Duodenal mucosa (tissue), 2 donors: ENCODE data around the gene TMEM94.
A peak's percentile ranks its signal among the peaks of the same experiment; 100 is the strongest.

Experiments
- H3K27ac ChIP-seq: one replicate; pipeline ENCODE4 v1.7.0; 2013; ENCODE audit warnings: low read depth, low read length
- H3K27me3 ChIP-seq, 2 donors: one replicate each; pipeline ENCODE4 v1.7.0; 2013; ENCODE audit warnings: low read length in 2 of 2, control low read depth in 1 of 2; ENCODE audit not compliant: insufficient read depth in 2 of 2, control insufficient read depth in 1 of 2
- H3K36me3 ChIP-seq, 2 donors: one replicate each; pipeline ENCODE4 v1.7.0; 2013; ENCODE audit warnings: low read length in 2 of 2, control low read depth in 1 of 2; ENCODE audit not compliant: insufficient read depth in 2 of 2, control insufficient read depth in 1 of 2
- H3K4me1 ChIP-seq, 2 donors: one replicate each; pipeline ENCODE4 v1.7.0; 2013; ENCODE audit warnings: low read length in 2 of 2, control low read depth in 1 of 2; ENCODE audit not compliant: insufficient read depth in 2 of 2, control insufficient read depth in 1 of 2
- H3K4me3 ChIP-seq, 2 donors: one replicate each; pipeline ENCODE4 v1.7.0; 2013; ENCODE audit warnings: low read length in 2 of 2, low read depth in 1 of 2
- H3K9ac ChIP-seq, 2 donors: one replicate each; pipeline ENCODE4 v1.7.0; 2013; ENCODE audit warnings: low read length in 2 of 2, low read depth in 1 of 2
- H3K9me3 ChIP-seq, 2 donors: one replicate each; pipeline ENCODE4 v1.7.0; 2013; ENCODE audit warnings: low read length in 2 of 2, control low read depth in 1 of 2; ENCODE audit not compliant: control insufficient read depth in 1 of 2

Gene TMEM94

GRCh38 chr17:75463603-75464002 is 7.2 kb downstream of the TMEM94 start:
- H3K4me1 ChIP-seq: peaks cover 16 to 20% of the 10 kb centered on the region in 2 donors
- no peak overlapping the region for H3K4me3 ChIP-seq
- no peaks in the 10 kb centered on the region for H3K27me3 ChIP-seq
- H3K36me3 ChIP-seq: no peaks in the 10 kb centered on the region
- no peaks in the 10 kb centered on the region for H3K9me3 ChIP-seq
- H3K9ac ChIP-seq: no peak overlapping the region
- H3K27ac ChIP-seq: no peak overlapping the region

- Histone ChIP-seq H3K27me3 (no peaks in the 10 kb centered on the region), H3K27ac (no peak overlapping the region), H3K4me3 (no peak overlapping the region), H3K9me3 (no peaks in the 10 kb centered on the region), H3K9ac (no peak overlapping the region), H3K36me3 (peaks cover 0 to 2% of the 10 kb centered on the region in 2 donors), H3K4me1 (peaks cover 5 to 11% of the 10 kb centered on the region in 2 donors)
Measured at GRCh38 chr17:75465039-75465438, 8.6 kb downstream of the TMEM94 start.

GRCh38 chr17:75468291-75468754 is 11.9 kb downstream of the TMEM94 start:
- Histone ChIP-seq H3K36me3 (peaks cover 0 to 16% of the 10 kb centered on the region in 2 donors), H3K9me3 (no peaks in the 10 kb centered on the region), H3K9ac (peak overlapping the region in 1 of 2 donors; percentile 6), H3K27ac (no peak overlapping the region), H3K27me3 (no peaks in the 10 kb centered on the region), H3K4me3 (no peak overlapping the region), H3K4me1 (peaks cover 7 to 10% of the 10 kb centered on the region in 2 donors)

GRCh38 chr17:75468779-75469373 is 12.4 kb downstream of the TMEM94 start:
- no peaks in the 10 kb centered on the region for H3K9me3 ChIP-seq
- H3K27ac ChIP-seq: no peak overlapping the region
- H3K27me3 ChIP-seq: no peaks in the 10 kb centered on the region
- peaks cover 0 to 20% of the 10 kb centered on the region in 2 donors for H3K36me3 ChIP-seq
- peaks cover 7 to 10% of the 10 kb centered on the region in 2 donors for H3K4me1 ChIP-seq
- H3K9ac ChIP-seq: no peak overlapping the region
- no peak overlapping the region for H3K4me3 ChIP-seq

GRCh38 chr17:75471207-75471606 is 14.8 kb downstream of the TMEM94 start:
- Histone ChIP-seq H3K36me3 (peaks cover 0 to 24% of the 10 kb centered on the region in 2 donors), H3K9ac (no peak overlapping the region), H3K4me1 (peaks cover 13 to 19% of the 10 kb centered on the region in 2 donors), H3K9me3 (no peaks in the 10 kb centered on the region), H3K27ac (no peak overlapping the region), H3K4me3 (no peak overlapping the region), H3K27me3 (no peaks in the 10 kb centered on the region)

GRCh38 chr17:75472119-75472518 is 15.7 kb downstream of the TMEM94 start:
- peaks cover 20 to 27% of the 10 kb centered on the region in 2 donors for H3K4me1 ChIP-seq

GRCh38 chr17:75473246-75473645 is 16.8 kb downstream of the TMEM94 start:
- no peak overlapping the region for H3K27ac ChIP-seq
- no peaks in the 10 kb centered on the region for H3K27me3 ChIP-seq
- no peak overlapping the region for H3K9ac ChIP-seq
- no peaks in the 10 kb centered on the region for H3K9me3 ChIP-seq
- peaks cover 0 to 24% of the 10 kb centered on the region in 2 donors for H3K36me3 ChIP-seq
- H3K4me1 ChIP-seq: peaks cover 24 to 32% of the 10 kb centered on the region in 2 donors
- H3K4me3 ChIP-seq: no peak overlapping the region

More at GRCh38 chr17:75472119-75472518, 15.7 kb downstream of the TMEM94 start:
- H3K9me3 ChIP-seq: no peaks in the 10 kb centered on the region
- H3K27me3 ChIP-seq: no peaks in the 10 kb centered on the region
- no peak overlapping the region for H3K27ac ChIP-seq
- no peak overlapping the region for H3K9ac ChIP-seq
- peaks cover 0 to 24% of the 10 kb centered on the region in 2 donors for H3K36me3 ChIP-seq
- no peak overlapping the region for H3K4me3 ChIP-seq

- H3K9ac ChIP-seq: no peak overlapping the region
- H3K9me3 ChIP-seq: no peaks in the 10 kb centered on the region
- H3K4me3 ChIP-seq: no peak overlapping the region
- H3K27ac ChIP-seq: no peak overlapping the region
- peaks cover 0 to 22% of the 10 kb centered on the region in 2 donors for H3K36me3 ChIP-seq
- H3K27me3 ChIP-seq: no peaks in the 10 kb centered on the region
- H3K4me1 ChIP-seq: peaks cover 18 to 27% of the 10 kb centered on the region in 2 donors
Measured at GRCh38 chr17:75474736-75475135, 18.3 kb downstream of the TMEM94 start.

GRCh38 chr17:75475144-75475835 is 18.9 kb downstream of the TMEM94 start:
- no peaks in the 10 kb centered on the region for H3K27me3 ChIP-seq
- H3K27ac ChIP-seq: peak overlapping the region; percentile 48
- H3K9ac ChIP-seq: no peak overlapping the region
- H3K36me3 ChIP-seq: peaks cover 0 to 22% of the 10 kb centered on the region in 2 donors
- H3K9me3 ChIP-seq: no peaks in the 10 kb centered on the region
- no peak overlapping the region for H3K4me3 ChIP-seq
- H3K4me1 ChIP-seq: peaks cover 18 to 27% of the 10 kb centered on the region in 2 donors

- no peaks in the 10 kb centered on the region for H3K27me3 ChIP-seq
- no peak overlapping the region for H3K9ac ChIP-seq
- no peak overlapping the region for H3K4me3 ChIP-seq
- H3K36me3 ChIP-seq: peaks cover 0 to 22% of the 10 kb centered on the region in 2 donors
- H3K27ac ChIP-seq: no peak overlapping the region
- H3K4me1 ChIP-seq: peaks cover 18 to 27% of the 10 kb centered on the region in 2 donors
- H3K9me3 ChIP-seq: no peaks in the 10 kb centered on the region
Measured at GRCh38 chr17:75475851-75476250, 19.4 kb downstream of the TMEM94 start.
